Activated T-cell treated with anti-CD3 and anti-CD28 coated beads for 48 hours (primary cell): ENCODE results near the gene GNAQ.
"Not testable (repeated sequence)": the region's sequence is repeated elsewhere in the genome, so short reads cannot be mapped to it uniquely, and the experiment has no call there.

Experiments
- DNase-seq: peaks from one replicate; pipeline ENCODE4 v3.0.0-alpha.2; 2020; ENCODE audit warnings: low read depth

The GNAQ gene

GRCh38 chr9:77769246-77769645, 262.4 kb downstream of the GNAQ start:
- no peak for DNase-seq

DNA sequence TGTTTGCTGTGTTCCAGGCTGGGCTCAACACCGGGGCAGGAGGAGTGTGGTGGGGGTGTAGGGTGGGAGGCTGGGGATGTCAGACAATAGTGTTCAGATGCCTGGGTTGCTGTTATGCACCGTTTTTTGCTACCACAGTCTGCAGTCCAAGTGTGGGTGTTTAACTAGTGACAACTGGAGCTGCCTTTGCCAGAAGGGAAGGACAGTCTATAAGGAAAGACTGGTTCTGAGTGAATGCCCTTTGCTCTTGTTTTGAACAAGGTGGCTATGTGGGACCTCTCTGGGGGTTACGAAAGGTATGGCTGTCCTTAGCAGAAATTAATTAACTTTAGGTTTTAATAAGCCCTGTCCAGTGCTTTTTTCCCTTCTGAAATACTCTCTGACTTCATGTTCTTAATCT, 265.0 kb downstream of the GNAQ start:
- no peak for DNase-seq

DNA sequence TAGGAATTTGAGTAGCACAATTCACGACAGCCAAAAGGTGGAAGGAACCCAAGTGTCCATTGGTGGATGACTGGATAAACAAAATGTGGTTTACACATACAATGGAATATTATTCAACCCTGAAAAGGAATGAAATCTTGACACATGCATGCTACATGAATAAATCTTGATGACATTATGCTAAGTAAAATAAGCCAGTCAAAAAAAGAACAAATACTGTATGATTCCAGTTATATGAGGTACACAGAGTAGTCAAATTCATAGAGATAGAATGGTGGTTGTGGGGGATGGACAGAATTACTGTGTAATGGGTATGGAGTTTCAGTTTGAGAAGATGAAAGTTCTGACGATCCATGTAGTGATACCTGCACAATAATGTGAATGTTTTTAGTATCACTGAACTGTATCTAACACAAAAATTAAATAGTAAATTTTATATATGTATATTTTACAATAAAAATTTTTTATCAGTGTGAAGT, 265.8 kb downstream of the GNAQ start:
- no peak for DNase-seq

- DNase-seq = no peak
Observed at GRCh38 chr9:77764894-77765780, 266.5 kb downstream of the GNAQ start.

- DNase-seq = no peak
Observed at GRCh38 chr9:77763566-77763965, 268.0 kb downstream of the GNAQ start.

DNA sequence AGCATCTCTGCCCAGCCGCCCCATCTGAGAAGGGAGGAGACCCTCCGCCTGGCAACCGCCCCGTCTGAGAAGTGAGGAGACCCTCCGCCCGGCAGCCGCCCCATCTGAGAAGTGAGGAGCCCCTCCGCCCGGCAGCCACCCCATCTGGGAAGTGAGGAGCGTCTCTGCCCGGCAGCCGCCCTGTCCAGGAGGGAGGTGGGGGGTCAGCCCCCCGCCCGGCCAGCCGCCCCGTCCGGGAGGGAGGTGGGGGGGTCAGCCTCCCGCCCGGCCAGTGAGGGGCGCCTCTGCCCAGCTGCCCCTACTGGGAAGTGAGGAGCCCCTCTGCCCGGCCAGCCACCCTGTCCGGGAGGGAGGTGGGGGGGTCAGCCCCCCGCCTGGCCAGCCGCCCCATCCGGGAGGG, 270.7 kb downstream of the GNAQ start:
- DNase-seq = not testable (repeated sequence)

DNA sequence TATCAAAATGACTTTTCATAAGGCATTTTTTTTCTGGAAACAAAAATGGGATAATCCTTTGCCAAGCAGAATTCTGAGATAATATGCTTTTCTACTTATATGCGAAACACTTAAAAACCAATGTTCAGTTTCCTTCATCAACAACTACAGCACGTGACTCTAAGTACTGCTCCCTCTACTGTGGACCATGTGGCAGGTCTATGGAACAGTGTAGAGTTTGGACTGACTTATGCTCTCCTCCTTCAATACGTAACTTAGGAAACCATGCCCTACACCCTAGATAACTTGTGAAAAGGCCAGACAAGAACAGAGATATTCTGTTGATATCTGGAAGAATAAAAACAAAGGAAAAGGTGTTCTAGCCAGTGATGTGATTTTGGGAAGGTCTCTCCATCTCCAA, 272.2 kb downstream of the GNAQ start:
- no peak for DNase-seq

DNA sequence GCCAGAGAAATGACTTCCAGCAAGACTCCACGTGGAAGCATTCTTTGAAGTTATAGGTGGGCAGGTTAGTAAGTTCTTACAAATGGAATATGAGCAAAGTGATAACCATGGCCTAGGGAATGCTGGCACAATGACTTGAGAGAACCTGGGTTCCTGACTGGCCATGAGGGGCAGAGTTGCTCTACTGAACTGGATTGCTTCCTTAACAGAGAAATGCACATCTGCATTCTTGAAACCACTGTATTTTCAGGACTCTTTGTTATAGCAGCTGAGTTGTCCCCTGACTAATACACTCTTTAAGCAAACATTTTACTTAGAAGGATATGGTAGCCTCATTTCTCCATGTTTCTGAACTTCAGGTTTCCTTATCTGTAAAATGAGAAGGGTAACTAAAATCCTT, 275.2 kb downstream of the GNAQ start:
- no peak for DNase-seq

GRCh38 chr9:77753180-77753579, 278.4 kb downstream of the GNAQ start:
- no peak for DNase-seq

DNA sequence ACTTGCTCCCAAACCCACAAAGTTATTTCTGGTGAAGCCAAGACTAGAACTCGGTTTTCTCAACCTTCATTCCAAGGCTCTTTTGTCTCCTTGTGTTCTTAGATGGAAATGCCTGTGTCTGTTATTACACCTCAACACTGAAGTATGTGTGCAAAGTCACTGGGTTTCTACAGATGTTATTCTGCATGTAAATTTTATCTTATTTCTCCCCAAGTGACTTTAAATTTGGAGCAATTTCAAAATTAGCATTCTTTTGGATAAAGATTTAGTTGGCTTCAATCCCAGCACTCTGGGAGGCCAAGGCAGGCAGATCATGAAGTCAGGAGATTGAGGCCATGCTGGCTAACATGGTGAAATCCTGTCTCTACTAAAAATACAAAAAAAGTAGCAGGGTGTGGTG, 279.1 kb downstream of the GNAQ start:
- DNase-seq = no peak

DNA sequence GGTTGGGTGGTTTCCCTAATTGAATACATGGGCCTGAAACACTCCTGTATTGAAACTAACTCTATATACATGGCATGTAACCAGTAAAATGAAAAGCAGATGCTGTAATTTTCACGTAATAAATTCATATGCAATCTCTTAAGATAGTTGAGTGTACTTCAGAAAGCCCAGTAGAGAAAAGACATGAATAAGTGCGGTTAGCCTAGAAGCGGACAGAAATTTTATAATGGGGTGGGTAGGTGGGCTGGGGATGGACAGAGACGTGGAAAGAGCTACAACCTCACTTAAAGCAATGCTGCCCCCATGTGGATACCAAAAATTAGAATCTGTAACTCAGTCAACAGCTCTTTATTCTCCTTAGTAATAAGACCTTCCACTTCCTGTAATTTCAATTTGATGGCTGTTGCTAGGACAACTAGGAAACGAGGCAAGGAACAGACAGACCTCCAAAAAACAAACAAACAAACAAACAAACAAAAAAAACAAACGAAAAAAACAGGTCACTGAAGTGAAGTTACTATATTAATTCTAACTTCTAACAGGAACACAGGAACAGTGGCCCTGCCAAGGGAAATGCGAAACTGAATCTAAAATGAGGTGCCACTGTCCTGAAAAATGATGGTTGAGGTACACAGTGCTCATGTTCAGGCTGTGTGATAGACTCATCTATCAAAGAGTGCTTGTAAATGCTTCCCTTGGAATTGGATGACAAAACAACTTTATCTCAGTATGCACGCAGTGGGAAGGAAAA, 280.1 kb downstream of the GNAQ start:
- no peak for DNase-seq

DNA sequence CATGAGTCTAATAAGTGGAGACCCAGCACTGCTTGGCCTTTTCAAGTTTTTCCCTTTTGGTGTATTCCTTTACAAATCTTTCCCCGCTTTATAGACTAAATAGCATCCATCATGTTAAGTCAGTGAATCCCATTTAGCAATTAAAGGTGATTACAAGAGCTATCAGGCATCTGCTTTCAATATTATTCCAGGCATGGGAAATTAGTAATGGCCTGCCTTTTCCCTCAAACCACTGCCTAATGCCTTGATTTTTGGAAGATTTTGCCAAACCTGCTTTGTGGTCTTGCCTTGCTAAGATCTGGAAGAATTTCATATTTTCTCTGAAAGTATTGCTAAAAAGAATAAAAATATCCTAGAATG, 280.6 kb downstream of the GNAQ start:
- no peak for DNase-seq

GRCh38 chr9:77750284-77750683, 281.3 kb downstream of the GNAQ start:
- no peak for DNase-seq

- DNase-seq = no peak
Observed at GRCh38 chr9:77748214-77748772, 283.3 kb downstream of the GNAQ start.

- DNase-seq = no peak
Observed at GRCh38 chr9:77747163-77747562, 284.4 kb downstream of the GNAQ start.

GRCh38 chr9:77744841-77745430, 286.7 kb downstream of the GNAQ start:
- DNase-seq = no peak

GRCh38 chr9:77743386-77743785, 288.2 kb downstream of the GNAQ start:
- no peak for DNase-seq

DNA sequence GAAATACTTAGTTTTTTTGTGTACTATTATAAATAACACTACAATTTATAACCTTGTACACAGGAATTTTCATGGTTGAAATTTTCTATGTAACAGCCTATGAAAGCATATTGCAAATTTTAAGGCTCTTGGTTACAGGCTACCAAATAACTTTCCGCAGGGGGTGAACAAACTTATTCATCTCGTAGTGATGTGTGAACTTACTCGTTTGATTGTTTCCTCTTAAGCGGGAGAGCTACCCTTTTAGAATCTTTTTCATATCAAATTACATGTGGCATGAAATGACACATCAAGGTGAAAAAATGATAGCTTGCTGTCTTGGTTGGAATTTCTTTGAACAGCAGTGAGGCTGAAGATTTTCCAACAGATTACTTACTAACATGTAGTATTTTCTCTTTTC, 292.7 kb downstream of the GNAQ start:
- DNase-seq = no peak

DNA sequence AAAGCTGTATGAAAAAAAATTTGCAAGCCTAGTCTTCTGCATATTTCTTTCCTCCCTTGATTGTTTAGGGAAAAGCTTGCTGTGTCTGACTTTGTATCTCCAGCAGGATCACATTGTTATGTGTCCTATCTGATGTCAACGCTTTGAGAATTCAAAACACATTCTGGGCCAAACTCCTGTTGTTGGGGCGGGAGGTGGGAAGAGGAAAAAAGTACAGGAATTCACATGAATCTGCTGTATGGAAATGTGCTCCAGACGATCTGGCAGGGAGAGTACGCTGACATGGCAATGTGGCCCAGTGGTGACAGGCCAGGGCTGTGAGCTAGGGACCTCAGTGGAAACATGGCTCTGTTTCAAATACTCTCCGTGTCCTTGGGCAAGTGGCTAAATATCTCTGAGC, 296.1 kb downstream of the GNAQ start:
- DNase-seq = no peak

DNA sequence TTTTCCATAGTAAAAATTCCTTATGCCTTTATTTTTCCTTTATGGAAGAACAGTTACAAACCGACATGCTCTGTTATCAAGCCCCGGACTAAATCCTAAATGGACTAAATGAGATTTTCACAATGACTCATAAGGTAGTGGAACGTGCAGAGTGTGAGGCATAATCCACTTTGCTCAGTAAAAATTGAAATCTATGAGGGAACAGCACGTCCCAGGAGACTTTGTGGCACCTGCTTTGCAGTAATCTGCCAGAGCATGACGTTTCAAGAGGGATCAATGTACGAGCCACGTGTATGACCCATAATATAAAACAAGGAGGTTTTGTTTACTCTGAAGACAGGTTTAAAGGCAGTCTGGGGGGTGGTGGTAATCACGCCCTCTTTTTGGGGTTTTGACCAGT, 299.7 kb downstream of the GNAQ start:
- DNase-seq = no peak

GRCh38 chr9:77731008-77731698, 300.5 kb downstream of the GNAQ start:
- DNase-seq = no peak

GRCh38 chr9:77729177-77729576, 302.4 kb downstream of the GNAQ start:
- no peak for DNase-seq
